ENCODE data around the gene CCDC192.
"Not testable (repeated sequence)": the region's sequence is repeated elsewhere in the genome, so short reads cannot be mapped to it uniquely, and the experiment has no call there.

DNA sequence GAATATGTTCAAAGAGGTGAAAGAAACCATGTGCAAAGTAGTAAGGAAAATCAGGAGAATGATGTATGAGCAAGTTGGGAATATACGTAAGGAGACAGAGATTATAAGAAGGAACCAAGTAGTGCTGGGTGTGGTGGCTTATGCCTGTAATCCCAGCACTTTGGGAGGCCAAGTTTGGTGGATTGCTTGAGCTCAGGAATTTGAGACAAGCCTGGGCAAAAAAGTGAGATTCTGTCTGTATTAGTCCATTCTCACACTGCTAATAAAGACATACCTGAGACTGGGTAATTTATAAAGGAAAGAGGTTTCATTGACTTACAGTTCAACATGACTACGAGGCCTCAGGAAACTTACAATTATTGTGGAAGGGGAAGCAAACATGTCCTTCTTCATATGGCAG lies 88.7 kb downstream of the CCDC192 start:
- TF ChIP-seq, protein P1, sequence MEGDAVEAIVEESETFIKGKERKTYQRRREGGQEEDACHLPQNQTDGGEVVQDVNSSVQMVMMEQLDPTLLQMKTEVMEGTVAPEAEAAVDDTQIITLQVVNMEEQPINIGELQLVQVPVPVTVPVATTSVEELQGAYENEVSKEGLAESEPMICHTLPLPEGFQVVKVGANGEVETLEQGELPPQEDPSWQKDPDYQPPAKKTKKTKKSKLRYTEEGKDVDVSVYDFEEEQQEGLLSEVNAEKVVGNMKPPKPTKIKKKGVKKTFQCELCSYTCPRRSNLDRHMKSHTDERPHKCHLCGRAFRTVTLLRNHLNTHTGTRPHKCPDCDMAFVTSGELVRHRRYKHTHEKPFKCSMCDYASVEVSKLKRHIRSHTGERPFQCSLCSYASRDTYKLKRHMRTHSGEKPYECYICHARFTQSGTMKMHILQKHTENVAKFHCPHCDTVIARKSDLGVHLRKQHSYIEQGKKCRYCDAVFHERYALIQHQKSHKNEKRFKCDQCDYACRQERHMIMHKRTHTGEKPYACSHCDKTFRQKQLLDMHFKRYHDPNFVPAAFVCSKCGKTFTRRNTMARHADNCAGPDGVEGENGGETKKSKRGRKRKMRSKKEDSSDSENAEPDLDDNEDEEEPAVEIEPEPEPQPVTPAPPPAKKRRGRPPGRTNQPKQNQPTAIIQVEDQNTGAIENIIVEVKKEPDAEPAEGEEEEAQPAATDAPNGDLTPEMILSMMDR (conservative IDR thresholded peaks at IDR 0.05; ENCODE audit: low read depth, low read length): not testable (repeated sequence)
- not testable (repeated sequence) for TF ChIP-seq MAFK (IDR thresholded peaks at IDR 0.05; ENCODE audit: low read depth, low read length); BHLHE40 (IDR thresholded peaks at IDR 0.05; ENCODE audit: low read depth, low read length); RCOR1 (IDR thresholded peaks at IDR 0.05; ENCODE audit: insufficient replicate concordance, low read length)

All from IMR-90 (cell line).